GM23248 (cell line): ENCODE results near the gene MDH1B.

Experiments used
- EZH2 ChIP-seq: fragments of 200-600 bp; sonication (generic); IDR thresholded peaks from 2 replicates; pipeline ENCODE4 v1.6.1; 2018; ENCODE audit warnings: antibody characterized with exemption, mild to moderate bottlenecking; ENCODE audit not compliant: insufficient read depth, poor library complexity, severe bottlenecking
- EZH2phosphoT487 ChIP-seq: fragments of 200-600 bp; sonication (generic); IDR thresholded peaks from 2 replicates; pipeline ENCODE4 v1.6.1; 2018; ENCODE audit warnings: antibody characterized with exemption, moderate library complexity, mild to moderate bottlenecking, low read depth; ENCODE audit not compliant: insufficient read depth

GRCh38 chr2:206784559-206785353, 19.6 kb upstream of the MDH1B start:
- TF ChIP-seq EZH2 (no peak), EZH2phosphoT487 (no peak)
